Prostate gland (tissue), 2 donors: Measurements from ENCODE around the gene MAP3K7. TPM values are rescaled to one million over a fixed set of nuclear protein-coding genes. Genes with fewer than 3 reads are reported as not detected.

Source experiments
- DNase-seq: peaks from one replicate; pipeline ENCODE4 v3.0.0-alpha.2; 2019; ENCODE audit warnings: low spot score
- H3K27ac ChIP-seq, 2 donors: fragments of 200-600 bp; sonication (generic); 2 replicates each; pipeline ENCODE4 v1.5.1; 2017 to 2019
- H3K27me3 ChIP-seq: fragments of 200-600 bp; sonication (generic); replicated peaks from 2 replicates; pipeline ENCODE4 v1.5.1; 2019; ENCODE audit not compliant: insufficient read depth
- H3K36me3 ChIP-seq, 2 donors: fragments of 200-600 bp; sonication (generic); 1 replicate in 1 of 2; 2 replicates in 1 of 2; pipeline versions ENCODE4 v1.5.1 to v1.8.1; 2017 to 2019
- H3K4me1 ChIP-seq: fragments of 200-600 bp; sonication (generic); replicated peaks from 2 replicates; pipeline ENCODE4 v1.5.1; 2019
- H3K4me3 ChIP-seq, 2 donors: fragments of 200-600 bp; sonication (generic); 2 replicates each; pipeline ENCODE4 v1.5.1; 2017 to 2019
- H3K9me3 ChIP-seq: fragments of 200-600 bp; sonication (generic); 2 replicates; pipeline ENCODE4 v1.5.1; 2017
- POLR2A ChIP-seq: fragments of 450-650 bp; IDR thresholded peaks from one replicate; pipeline ENCODE4 v1.6.1; 2016; ENCODE audit warnings: antibody characterized with exemption, mild to moderate bottlenecking
- POLR2AphosphoS5 ChIP-seq: sonication (generic); formaldehyde crosslinking; IDR thresholded peaks from one replicate; pipeline ENCODE4 v1.6.1; 2017; ENCODE audit warnings: antibody characterized with exemption
- WGBS: methylation state at CpG from one replicate; pipeline ENCODE4 v1.1.5; 2018; 5-methylcytosine and 5-hydroxymethylcytosine counted together
- intact Hi-C: fragments of 100-400 bp; cut with DNase I; formaldehyde crosslinking; loops from one replicate; pipeline ENCODE4 v1.14.2; 2022
- total RNA-seq, 2 donors: library from RNA; depleted of rRNA; stranded (reverse); fragments of >200 nt; gene quantifications; one replicate each; pipeline ENCODE4 v1.1.0, GENCODE V29; 2016
- TF ChIP-seq, protein P1 (sequence below), 4 experiments: fragments of 200-600 bp in 2 of 4; fragments of 450-650 bp in 2 of 4; sonication (generic) in 2 of 4; IDR thresholded peaks; 1 replicate in 3 of 4; 2 replicates in 1 of 4; pipeline ENCODE4 v1.5.1; 2016 to 2019; ENCODE audit warnings: antibody characterized with exemption in 4 of 4, mild to moderate bottlenecking in 2 of 4, moderate library complexity in 2 of 4

MAP3K7 gene
- total RNA-seq, 2 donors from 2014 or later: 22.2 to 31.0 TPM

GRCh38 chr6:90500458-90500857, 86.4 kb downstream of the MAP3K7 start:
- Histone ChIP-seq H3K27ac (no peak overlapping the region), H3K36me3 (no peaks in the 10 kb centered on the region), H3K4me3 (no peak overlapping the region), H3K9me3 (no peaks in the 10 kb centered on the region), H3K4me1 (no peaks in the 10 kb centered on the region), H3K27me3 (no peaks in the 10 kb centered on the region)
- no peak for DNase-seq
- 80% methylated on average over 9 of the region's 9 CpGs for WGBS
- intact Hi-C loops: no loop called here
- TF ChIP-seq POLR2A (no peak), POLR2AphosphoS5 (no peak)
- TF ChIP-seq, protein P1, sequence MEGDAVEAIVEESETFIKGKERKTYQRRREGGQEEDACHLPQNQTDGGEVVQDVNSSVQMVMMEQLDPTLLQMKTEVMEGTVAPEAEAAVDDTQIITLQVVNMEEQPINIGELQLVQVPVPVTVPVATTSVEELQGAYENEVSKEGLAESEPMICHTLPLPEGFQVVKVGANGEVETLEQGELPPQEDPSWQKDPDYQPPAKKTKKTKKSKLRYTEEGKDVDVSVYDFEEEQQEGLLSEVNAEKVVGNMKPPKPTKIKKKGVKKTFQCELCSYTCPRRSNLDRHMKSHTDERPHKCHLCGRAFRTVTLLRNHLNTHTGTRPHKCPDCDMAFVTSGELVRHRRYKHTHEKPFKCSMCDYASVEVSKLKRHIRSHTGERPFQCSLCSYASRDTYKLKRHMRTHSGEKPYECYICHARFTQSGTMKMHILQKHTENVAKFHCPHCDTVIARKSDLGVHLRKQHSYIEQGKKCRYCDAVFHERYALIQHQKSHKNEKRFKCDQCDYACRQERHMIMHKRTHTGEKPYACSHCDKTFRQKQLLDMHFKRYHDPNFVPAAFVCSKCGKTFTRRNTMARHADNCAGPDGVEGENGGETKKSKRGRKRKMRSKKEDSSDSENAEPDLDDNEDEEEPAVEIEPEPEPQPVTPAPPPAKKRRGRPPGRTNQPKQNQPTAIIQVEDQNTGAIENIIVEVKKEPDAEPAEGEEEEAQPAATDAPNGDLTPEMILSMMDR (IDR thresholded peaks at IDR 0.05): no peak

DNA sequence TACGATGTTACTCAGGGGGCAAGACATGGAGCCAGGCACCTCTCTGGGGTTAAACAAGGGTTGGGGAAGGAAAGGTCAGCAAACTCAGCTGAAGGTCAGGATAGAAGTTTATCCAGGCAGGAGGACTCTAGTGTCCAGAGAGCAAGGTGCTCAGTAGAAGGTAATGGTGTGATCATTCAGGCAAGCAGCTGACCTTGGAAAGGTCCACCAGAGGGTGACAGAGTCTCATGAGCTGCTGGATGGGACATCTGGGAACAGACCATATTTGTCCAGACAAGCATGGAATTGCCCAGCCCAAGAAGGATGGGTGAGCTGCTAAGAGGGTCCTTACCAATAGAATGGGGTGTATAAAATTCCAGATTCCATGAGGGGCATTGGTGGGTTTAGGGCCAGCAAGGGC, 89.5 kb downstream of the MAP3K7 start:
- H3K4me1 ChIP-seq: no peaks in the 10 kb centered on the region
- H3K27ac ChIP-seq: no peak overlapping the region
- no peak overlapping the region for H3K4me3 ChIP-seq
- H3K36me3 ChIP-seq: no peaks in the 10 kb centered on the region
- no peaks in the 10 kb centered on the region for H3K27me3 ChIP-seq
- WGBS: 75% methylated on average over 1 of the region's 1 CpG
- intact Hi-C loops: no loop called here
- H3K9me3 ChIP-seq: no peaks in the 10 kb centered on the region
- TF ChIP-seq POLR2AphosphoS5: no peak
- TF ChIP-seq POLR2A: no peak
- TF ChIP-seq, protein P1 (IDR thresholded peaks at IDR 0.05): no peak
- DNase-seq: no peak

DNA sequence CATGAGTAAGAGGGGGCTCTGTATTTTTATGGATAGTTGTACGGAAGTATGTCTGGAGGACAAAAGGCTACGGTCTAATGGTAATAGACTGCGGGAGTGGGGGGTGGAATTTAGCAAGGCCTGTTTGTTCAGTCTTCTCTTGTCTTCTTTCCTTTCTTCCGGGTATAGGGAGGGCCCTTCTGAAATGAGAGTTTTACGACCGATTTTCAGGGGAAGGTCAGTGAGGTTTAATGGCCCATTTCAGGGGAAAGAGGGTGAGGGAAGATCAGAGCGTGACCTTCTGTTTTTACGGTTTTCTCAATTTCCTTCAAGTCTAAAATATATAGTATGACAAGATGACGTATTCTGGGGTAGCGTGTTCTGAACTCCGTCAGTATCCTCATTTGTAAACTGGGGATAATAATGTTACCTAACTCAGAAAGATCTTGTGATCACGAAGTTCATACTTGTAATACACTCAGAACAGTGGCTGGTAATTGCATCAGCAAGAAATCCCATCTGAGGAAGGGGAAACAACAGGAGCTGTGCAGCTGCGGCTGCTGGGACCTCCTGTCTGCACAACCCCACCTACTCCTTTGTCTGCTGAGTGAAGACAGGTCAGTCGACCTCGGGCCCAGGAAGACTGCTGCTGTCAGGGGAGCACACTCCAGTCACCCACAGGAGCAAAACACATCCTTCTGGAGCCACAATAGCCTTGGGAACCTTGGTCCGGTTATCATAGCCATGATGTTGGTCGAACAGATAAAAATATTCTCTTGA, 90.4 kb downstream of the MAP3K7 start:
- 38% methylated on average over 17 of the region's 17 CpGs for WGBS
- Histone ChIP-seq H3K27ac (no peak overlapping the region), H3K4me1 (no peaks in the 10 kb centered on the region), H3K27me3 (no peaks in the 10 kb centered on the region), H3K4me3 (no peak overlapping the region), H3K9me3 (no peaks in the 10 kb centered on the region), H3K36me3 (no peaks in the 10 kb centered on the region)
- intact Hi-C loops: no loop called here
- no peak for TF ChIP-seq POLR2AphosphoS5
- TF ChIP-seq POLR2A: no peak
- TF ChIP-seq, protein P1 (IDR thresholded peaks at IDR 0.05): no peak
- no peak for DNase-seq

DNA sequence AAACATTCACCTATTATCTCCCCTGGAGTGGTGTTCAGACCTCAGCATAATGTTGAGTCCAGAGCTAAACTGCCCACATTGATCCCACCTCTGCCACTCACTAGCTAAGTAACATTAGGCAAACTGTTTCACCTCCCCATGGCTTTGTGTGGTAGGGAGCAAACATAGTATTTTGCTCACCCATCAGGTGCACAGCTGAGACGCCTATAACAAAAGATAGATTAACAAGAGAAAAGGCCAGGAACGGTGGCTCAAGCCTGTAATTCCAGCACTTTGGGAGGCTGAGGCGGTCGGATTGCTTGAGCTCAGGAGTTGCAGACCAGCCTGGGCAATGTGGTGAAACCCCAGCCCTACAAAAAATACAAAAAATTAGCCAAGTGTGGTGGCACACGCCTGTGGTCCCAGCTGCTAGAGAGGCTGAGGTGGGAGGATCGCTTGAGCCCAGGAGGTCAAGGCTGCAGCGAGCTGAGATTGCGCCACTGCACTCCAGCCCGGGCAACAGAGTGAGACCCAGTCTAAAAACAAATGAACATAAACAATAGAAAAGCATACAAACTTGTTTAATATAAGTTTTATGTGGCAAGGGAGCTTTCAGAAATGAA, 91.6 kb downstream of the MAP3K7 start:
- Histone ChIP-seq H3K4me1 (no peaks in the 10 kb centered on the region), H3K36me3 (no peaks in the 10 kb centered on the region), H3K9me3 (no peaks in the 10 kb centered on the region), H3K27ac (no peak overlapping the region), H3K4me3 (no peak overlapping the region), H3K27me3 (no peaks in the 10 kb centered on the region)
- TF ChIP-seq POLR2AphosphoS5 (no peak), POLR2A (no peak)
- TF ChIP-seq, protein P1 (IDR thresholded peaks at IDR 0.05): no peak
- WGBS: 77% methylated on average over 9 of the region's 9 CpGs
- DNase-seq: no peak
- intact Hi-C loops: no loop called here
